GM23338 (cell line): ENCODE data around the gene PUM1. TPM values are rescaled to one million over a fixed set of nuclear protein-coding genes. Genes with fewer than 3 reads are reported as not detected.

Experiments used
- ATAC-seq: fragments of 200-7000 bp; cut with Tn5 transposase; 3 replicates; pipeline ENCODE4 v1.9.1; 2020
- DNase-seq: peaks from one replicate; pipeline ENCODE4 v3.0.0-alpha.2; 2015; ENCODE audit warnings: low spot score
- H2AFZ ChIP-seq: fragments of 200-600 bp; sonication (generic); 2 replicates; pipeline ENCODE4 v1.8.0; 2016; ENCODE audit warnings: antibody characterized with exemption, mild to moderate bottlenecking, moderate library complexity
- H3F3A ChIP-seq: fragments of 200-600 bp; sonication (generic); replicated peaks from 2 replicates; pipeline ENCODE4 v1.8.0; 2017; ENCODE audit warnings: antibody characterized with exemption, mixed run types, low read depth
- H3K27ac ChIP-seq: fragments of 200-600 bp; sonication (generic); 2 replicates; pipeline ENCODE4 v1.6.1; 2016; ENCODE audit warnings: low read depth
- H3K27me3 ChIP-seq: fragments of 200-600 bp; sonication (generic); 2 replicates; pipeline ENCODE4 v1.8.0; 2016; ENCODE audit warnings: mild to moderate bottlenecking, mixed run types, moderate library complexity; ENCODE audit not compliant: insufficient read depth
- H3K36me3 ChIP-seq: fragments of 200-600 bp; sonication (generic); 2 replicates; pipeline ENCODE4 v1.8.0; 2016; ENCODE audit warnings: mild to moderate bottlenecking; ENCODE audit not compliant: insufficient read depth
- H3K4me1 ChIP-seq: fragments of 200-600 bp; sonication (generic); 2 replicates; pipeline ENCODE4 v1.8.0; 2016; ENCODE audit warnings: mild to moderate bottlenecking, moderate library complexity; ENCODE audit not compliant: insufficient read depth
- H3K4me2 ChIP-seq: fragments of 200-600 bp; sonication (generic); 2 replicates; pipeline ENCODE4 v1.7.1; 2017; ENCODE audit warnings: mixed run types
- H3K4me3 ChIP-seq: fragments of 200-600 bp; sonication (generic); 2 replicates; pipeline ENCODE4 v1.6.1; 2016; ENCODE audit warnings: mixed run types
- H3K79me2 ChIP-seq: fragments of 200-600 bp; sonication (generic); replicated peaks from 2 replicates; pipeline ENCODE4 v1.8.0; 2017; ENCODE audit warnings: mild to moderate bottlenecking; ENCODE audit not compliant: insufficient read depth
- H3K9me2 ChIP-seq: fragments of 200-600 bp; sonication (generic); 2 replicates; pipeline ENCODE4 v1.8.0; 2017; ENCODE audit not compliant: insufficient read depth
- H4K20me1 ChIP-seq: fragments of 200-600 bp; sonication (generic); replicated peaks from 2 replicates; pipeline ENCODE4 v1.8.0; 2017; ENCODE audit warnings: mild to moderate bottlenecking; ENCODE audit not compliant: insufficient read depth
- H3K27ac Mint-ChIP-seq: 2 replicates; pipeline ENCODE4 v1.8.0; 2020; ENCODE audit warnings: inconsistent platforms, mild to moderate bottlenecking, moderate library complexity, mixed read lengths
- H3K27me3 Mint-ChIP-seq: 3 replicates; pipeline ENCODE4 v1.8.0; 2022; ENCODE audit warnings: low read depth, mild to moderate bottlenecking, moderate library complexity, mixed read lengths, inconsistent platforms; ENCODE audit not compliant: insufficient read depth, poor library complexity
- H3K36me3 Mint-ChIP-seq: 3 replicates; pipeline ENCODE4 v1.8.0; 2021; ENCODE audit warnings: low read depth, mild to moderate bottlenecking, inconsistent platforms, moderate library complexity, mixed read lengths
- H3K4me1 Mint-ChIP-seq: 3 replicates; pipeline ENCODE4 v1.8.0; 2020; ENCODE audit warnings: mild to moderate bottlenecking, inconsistent platforms, mixed read lengths
- H3K4me3 Mint-ChIP-seq: 3 replicates; pipeline ENCODE4 v1.8.0; 2021; ENCODE audit warnings: moderate library complexity, mild to moderate bottlenecking, inconsistent platforms, mixed read lengths
- H3K9me3 Mint-ChIP-seq: 3 replicates; pipeline ENCODE4 v1.8.0; 2020; ENCODE audit warnings: moderate library complexity, mild to moderate bottlenecking, inconsistent platforms, mixed read lengths
- CREB1 ChIP-seq: fragments of 250-450 bp; sonication (Bioruptor Pico); IDR thresholded peaks from 2 replicates; pipeline ENCODE4 v1.5.0; 2020; ENCODE audit warnings: low read depth, mild to moderate bottlenecking, moderate library complexity
- EZH2 ChIP-seq: fragments of 200-600 bp; sonication (generic); IDR thresholded peaks from one replicate; pipeline ENCODE4 v1.8.0; 2017; ENCODE audit warnings: antibody characterized with exemption, mild to moderate bottlenecking, low read depth; ENCODE audit not compliant: unreplicated experiment
- EZH2phosphoT487 ChIP-seq: fragments of 200-600 bp; sonication (generic); IDR thresholded peaks from one replicate; pipeline ENCODE4 v1.8.1; 2018; ENCODE audit warnings: antibody characterized with exemption; ENCODE audit not compliant: unreplicated experiment
- JUNB ChIP-seq: IDR thresholded peaks from one replicate; pipeline ENCODE4 v1.6.1; 2016; ENCODE audit warnings: antibody characterized with exemption; ENCODE audit not compliant: unreplicated experiment
- NANOG ChIP-seq: IDR thresholded peaks from 2 replicates; pipeline ENCODE4 v1.6.1; 2016; ENCODE audit warnings: antibody characterized with exemption, borderline replicate concordance
- POLR2AphosphoS5 ChIP-seq: IDR thresholded peaks from 2 replicates; pipeline ENCODE4 v1.6.1; 2016; ENCODE audit warnings: antibody characterized with exemption, low read depth
- STAT1 ChIP-seq: IDR thresholded peaks from one replicate; pipeline ENCODE4 v1.6.1; 2016; ENCODE audit warnings: antibody characterized with exemption; ENCODE audit not compliant: unreplicated experiment
- ZNF114 ChIP-seq: fragments of 250-450 bp; sonication (Bioruptor Pico); IDR thresholded peaks from 2 replicates; pipeline ENCODE4 v1.5.0; 2020; ENCODE audit warnings: mild to moderate bottlenecking, moderate library complexity
- ZNF331 ChIP-seq: fragments of 250-450 bp; sonication (Bioruptor Pico); IDR thresholded peaks from 2 replicates; pipeline ENCODE4 v1.5.0; 2020; ENCODE audit warnings: low read depth, mild to moderate bottlenecking, moderate library complexity
- polyA plus RNA-seq: library from polyadenylated mRNA; unstranded; fragments of >200 nt; fragmentation: Nextera tagmentation; extraction: Ambion mirVana; gene quantifications from 2 replicates; pipeline ENCODE4 v1.2.1, GENCODE V29; 2016
- total RNA-seq: library from RNA; depleted of rRNA; stranded (reverse); fragments of >200 nt; shearing (Covaris generic); gene quantifications from 2 replicates; pipeline ENCODE4 v1.2.3, GENCODE V29; 2014
- TF ChIP-seq, protein P1 (sequence below): IDR thresholded peaks from 2 replicates; pipeline ENCODE4 v1.6.1; 2016; ENCODE audit warnings: antibody characterized with exemption
- TF ChIP-seq, protein P2 (sequence below): IDR thresholded peaks from one replicate; pipeline ENCODE4 v1.6.1; 2018; ENCODE audit warnings: antibody characterized with exemption; ENCODE audit not compliant: unreplicated experiment
- TF ChIP-seq, protein P3 (sequence below), 2 experiments: fragments of 200-600 bp in 1 of 2; sonication (generic) in 1 of 2; conservative IDR thresholded peaks; 2 replicates each; pipeline versions ENCODE4 v1.5.1 to v1.6.1; 2016 to 2017; ENCODE audit warnings: antibody characterized with exemption in 2 of 2, low read depth in 2 of 2, mild to moderate bottlenecking in 2 of 2, moderate library complexity in 1 of 2
- TF ChIP-seq, protein P4 (sequence below): fragments of 250-450 bp; sonication (Bioruptor Pico); IDR thresholded peaks from 2 replicates; pipeline ENCODE4 v1.5.0; 2020; ENCODE audit warnings: mild to moderate bottlenecking, moderate library complexity

The PUM1 gene
- total and polyA plus RNA-seq, 2 experiments from 2014 or later: 44.4 to 117 TPM

DNA sequence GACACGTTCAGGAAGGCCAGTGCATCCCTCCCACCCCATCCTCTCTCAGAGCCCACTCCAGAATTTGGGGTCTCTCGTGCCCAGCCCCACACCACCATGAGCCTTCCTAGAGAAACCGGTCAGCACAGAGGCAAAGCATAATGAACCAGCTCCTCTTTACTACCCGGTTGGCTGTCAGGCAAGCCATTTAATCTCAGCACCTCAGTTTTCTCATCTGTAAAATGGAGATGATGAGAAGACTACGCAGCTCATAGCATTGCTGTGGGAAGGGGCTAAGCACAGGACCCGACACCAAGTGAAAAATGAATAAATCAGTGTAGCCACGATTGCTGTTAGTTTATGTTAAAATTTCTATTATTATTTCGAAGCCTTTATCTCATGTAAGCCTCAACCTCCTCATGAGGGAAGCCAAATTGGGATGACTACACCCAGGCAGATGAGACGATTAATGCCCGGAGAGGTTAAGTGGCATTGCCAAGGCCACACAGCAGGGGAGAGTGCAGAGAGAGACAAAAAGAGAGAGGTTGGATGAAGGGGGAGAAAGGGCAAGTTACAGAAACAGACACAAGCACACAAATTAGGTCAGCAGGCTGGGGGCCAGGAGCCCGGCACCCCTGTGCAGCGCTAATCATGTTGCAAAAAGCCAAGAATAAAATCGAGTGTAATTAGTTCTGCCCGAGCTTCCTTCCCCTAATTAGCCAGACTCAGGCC, 182.7 kb downstream of the PUM1 start:
- no peak overlapping the region for H3K4me3 ChIP-seq
- no peaks in the 10 kb centered on the region for H3F3A ChIP-seq
- no peaks in the 10 kb centered on the region for H3K9me2 ChIP-seq
- ATAC-seq: no peak
- peaks cover 16% of the 10 kb centered on the region for H3K27me3 Mint-ChIP-seq
- no peaks in the 10 kb centered on the region; the same call in 1 of the 2 replicates for H3K79me2 ChIP-seq
- H3K4me2 ChIP-seq: no peak overlapping the region
- H2AFZ ChIP-seq: no peak overlapping the region
- H3K4me1 ChIP-seq: peaks cover 20% of the 10 kb centered on the region
- no peak overlapping the region for H3K27ac ChIP-seq
- H3K27me3 ChIP-seq: no peaks in the 10 kb centered on the region
- peaks cover 59% of the 10 kb centered on the region for H3K4me1 Mint-ChIP-seq
- H3K36me3 ChIP-seq: no peaks in the 10 kb centered on the region
- no peaks in the 10 kb centered on the region; the same call in 1 of the 2 replicates for H4K20me1 ChIP-seq
- DNase-seq: no peak
- H3K4me3 Mint-ChIP-seq: no peak overlapping the region
- TF ChIP-seq ZNF114 (CRISPR knock-in tag) (no peak), NANOG (no peak), ZNF331 (CRISPR knock-in tag) (no peak), POLR2AphosphoS5 (no peak), EZH2phosphoT487 (no peak), EZH2 (no peak), CREB1 (no peak), JUNB (no peak), STAT1 (no peak)
- TF ChIP-seq, protein P1, sequence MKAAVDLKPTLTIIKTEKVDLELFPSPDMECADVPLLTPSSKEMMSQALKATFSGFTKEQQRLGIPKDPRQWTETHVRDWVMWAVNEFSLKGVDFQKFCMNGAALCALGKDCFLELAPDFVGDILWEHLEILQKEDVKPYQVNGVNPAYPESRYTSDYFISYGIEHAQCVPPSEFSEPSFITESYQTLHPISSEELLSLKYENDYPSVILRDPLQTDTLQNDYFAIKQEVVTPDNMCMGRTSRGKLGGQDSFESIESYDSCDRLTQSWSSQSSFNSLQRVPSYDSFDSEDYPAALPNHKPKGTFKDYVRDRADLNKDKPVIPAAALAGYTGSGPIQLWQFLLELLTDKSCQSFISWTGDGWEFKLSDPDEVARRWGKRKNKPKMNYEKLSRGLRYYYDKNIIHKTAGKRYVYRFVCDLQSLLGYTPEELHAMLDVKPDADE: no peak
- TF ChIP-seq, protein P2, sequence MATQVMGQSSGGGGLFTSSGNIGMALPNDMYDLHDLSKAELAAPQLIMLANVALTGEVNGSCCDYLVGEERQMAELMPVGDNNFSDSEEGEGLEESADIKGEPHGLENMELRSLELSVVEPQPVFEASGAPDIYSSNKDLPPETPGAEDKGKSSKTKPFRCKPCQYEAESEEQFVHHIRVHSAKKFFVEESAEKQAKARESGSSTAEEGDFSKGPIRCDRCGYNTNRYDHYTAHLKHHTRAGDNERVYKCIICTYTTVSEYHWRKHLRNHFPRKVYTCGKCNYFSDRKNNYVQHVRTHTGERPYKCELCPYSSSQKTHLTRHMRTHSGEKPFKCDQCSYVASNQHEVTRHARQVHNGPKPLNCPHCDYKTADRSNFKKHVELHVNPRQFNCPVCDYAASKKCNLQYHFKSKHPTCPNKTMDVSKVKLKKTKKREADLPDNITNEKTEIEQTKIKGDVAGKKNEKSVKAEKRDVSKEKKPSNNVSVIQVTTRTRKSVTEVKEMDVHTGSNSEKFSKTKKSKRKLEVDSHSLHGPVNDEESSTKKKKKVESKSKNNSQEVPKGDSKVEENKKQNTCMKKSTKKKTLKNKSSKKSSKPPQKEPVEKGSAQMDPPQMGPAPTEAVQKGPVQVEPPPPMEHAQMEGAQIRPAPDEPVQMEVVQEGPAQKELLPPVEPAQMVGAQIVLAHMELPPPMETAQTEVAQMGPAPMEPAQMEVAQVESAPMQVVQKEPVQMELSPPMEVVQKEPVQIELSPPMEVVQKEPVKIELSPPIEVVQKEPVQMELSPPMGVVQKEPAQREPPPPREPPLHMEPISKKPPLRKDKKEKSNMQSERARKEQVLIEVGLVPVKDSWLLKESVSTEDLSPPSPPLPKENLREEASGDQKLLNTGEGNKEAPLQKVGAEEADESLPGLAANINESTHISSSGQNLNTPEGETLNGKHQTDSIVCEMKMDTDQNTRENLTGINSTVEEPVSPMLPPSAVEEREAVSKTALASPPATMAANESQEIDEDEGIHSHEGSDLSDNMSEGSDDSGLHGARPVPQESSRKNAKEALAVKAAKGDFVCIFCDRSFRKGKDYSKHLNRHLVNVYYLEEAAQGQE: no peak
- TF ChIP-seq, protein P3, sequence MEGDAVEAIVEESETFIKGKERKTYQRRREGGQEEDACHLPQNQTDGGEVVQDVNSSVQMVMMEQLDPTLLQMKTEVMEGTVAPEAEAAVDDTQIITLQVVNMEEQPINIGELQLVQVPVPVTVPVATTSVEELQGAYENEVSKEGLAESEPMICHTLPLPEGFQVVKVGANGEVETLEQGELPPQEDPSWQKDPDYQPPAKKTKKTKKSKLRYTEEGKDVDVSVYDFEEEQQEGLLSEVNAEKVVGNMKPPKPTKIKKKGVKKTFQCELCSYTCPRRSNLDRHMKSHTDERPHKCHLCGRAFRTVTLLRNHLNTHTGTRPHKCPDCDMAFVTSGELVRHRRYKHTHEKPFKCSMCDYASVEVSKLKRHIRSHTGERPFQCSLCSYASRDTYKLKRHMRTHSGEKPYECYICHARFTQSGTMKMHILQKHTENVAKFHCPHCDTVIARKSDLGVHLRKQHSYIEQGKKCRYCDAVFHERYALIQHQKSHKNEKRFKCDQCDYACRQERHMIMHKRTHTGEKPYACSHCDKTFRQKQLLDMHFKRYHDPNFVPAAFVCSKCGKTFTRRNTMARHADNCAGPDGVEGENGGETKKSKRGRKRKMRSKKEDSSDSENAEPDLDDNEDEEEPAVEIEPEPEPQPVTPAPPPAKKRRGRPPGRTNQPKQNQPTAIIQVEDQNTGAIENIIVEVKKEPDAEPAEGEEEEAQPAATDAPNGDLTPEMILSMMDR (conservative IDR thresholded peaks at IDR 0.05; ENCODE audit: low read depth in 2 of 2): no peak
- TF ChIP-seq, protein P4, sequence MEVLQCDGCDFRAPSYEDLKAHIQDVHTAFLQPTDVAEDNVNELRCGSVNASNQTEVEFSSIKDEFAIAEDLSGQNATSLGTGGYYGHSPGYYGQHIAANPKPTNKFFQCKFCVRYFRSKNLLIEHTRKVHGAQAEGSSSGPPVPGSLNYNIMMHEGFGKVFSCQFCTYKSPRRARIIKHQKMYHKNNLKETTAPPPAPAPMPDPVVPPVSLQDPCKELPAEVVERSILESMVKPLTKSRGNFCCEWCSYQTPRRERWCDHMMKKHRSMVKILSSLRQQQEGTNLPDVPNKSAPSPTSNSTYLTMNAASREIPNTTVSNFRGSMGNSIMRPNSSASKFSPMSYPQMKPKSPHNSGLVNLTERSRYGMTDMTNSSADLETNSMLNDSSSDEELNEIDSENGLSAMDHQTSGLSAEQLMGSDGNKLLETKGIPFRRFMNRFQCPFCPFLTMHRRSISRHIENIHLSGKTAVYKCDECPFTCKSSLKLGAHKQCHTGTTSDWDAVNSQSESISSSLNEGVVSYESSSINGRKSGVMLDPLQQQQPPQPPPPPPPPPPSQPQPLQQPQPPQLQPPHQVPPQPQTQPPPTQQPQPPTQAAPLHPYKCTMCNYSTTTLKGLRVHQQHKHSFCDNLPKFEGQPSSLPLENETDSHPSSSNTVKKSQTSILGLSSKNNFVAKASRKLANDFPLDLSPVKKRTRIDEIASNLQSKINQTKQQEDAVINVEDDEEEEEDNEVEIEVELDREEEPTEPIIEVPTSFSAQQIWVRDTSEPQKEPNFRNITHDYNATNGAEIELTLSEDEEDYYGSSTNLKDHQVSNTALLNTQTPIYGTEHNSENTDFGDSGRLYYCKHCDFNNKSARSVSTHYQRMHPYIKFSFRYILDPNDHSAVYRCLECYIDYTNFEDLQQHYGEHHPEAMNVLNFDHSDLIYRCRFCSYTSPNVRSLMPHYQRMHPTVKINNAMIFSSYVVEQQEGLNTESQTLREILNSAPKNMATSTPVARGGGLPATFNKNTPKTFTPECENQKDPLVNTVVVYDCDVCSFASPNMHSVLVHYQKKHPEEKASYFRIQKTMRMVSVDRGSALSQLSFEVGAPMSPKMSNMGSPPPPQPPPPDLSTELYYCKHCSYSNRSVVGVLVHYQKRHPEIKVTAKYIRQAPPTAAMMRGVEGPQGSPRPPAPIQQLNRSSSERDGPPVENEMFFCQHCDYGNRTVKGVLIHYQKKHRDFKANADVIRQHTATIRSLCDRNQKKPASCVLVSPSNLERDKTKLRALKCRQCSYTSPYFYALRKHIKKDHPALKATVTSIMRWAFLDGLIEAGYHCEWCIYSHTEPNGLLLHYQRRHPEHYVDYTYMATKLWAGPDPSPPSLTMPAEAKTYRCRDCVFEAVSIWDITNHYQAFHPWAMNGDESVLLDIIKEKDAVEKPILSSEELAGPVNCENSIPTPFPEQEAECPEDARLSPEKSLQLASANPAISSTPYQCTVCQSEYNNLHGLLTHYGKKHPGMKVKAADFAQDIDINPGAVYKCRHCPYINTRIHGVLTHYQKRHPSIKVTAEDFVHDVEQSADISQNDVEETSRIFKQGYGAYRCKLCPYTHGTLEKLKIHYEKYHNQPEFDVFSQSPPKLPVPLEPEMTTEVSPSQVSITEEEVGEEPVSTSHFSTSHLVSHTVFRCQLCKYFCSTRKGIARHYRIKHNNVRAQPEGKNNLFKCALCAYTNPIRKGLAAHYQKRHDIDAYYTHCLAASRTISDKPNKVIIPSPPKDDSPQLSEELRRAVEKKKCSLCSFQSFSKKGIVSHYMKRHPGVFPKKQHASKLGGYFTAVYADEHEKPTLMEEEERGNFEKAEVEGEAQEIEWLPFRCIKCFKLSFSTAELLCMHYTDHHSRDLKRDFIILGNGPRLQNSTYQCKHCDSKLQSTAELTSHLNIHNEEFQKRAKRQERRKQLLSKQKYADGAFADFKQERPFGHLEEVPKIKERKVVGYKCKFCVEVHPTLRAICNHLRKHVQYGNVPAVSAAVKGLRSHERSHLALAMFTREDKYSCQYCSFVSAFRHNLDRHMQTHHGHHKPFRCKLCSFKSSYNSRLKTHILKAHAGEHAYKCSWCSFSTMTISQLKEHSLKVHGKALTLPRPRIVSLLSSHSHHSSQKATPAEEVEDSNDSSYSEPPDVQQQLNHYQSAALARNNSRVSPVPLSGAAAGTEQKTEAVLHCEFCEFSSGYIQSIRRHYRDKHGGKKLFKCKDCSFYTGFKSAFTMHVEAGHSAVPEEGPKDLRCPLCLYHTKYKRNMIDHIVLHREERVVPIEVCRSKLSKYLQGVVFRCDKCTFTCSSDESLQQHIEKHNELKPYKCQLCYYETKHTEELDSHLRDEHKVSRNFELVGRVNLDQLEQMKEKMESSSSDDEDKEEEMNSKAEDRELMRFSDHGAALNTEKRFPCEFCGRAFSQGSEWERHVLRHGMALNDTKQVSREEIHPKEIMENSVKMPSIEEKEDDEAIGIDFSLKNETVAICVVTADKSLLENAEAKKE (CRISPR knock-in tag): no peak
- no peaks in the 10 kb centered on the region for H3K36me3 Mint-ChIP-seq
- H3K27ac Mint-ChIP-seq: no peak overlapping the region
- H3K9me3 Mint-ChIP-seq: no peaks in the 10 kb centered on the region
